Liver (tissue), 9 donors: ENCODE data around the gene RARS1. TPM values are rescaled to one million over a fixed set of nuclear protein-coding genes. Genes with fewer than 3 reads are reported as not detected.

Source experiments
- DNase-seq: peaks from one replicate; pipeline ENCODE4 v3.0.0-alpha.2; 2017; ENCODE audit warnings: low spot score
- H3K27ac ChIP-seq, 2 donors: one replicate each; pipeline ENCODE4 v1.7.0; 2013; ENCODE audit warnings: inconsistent platforms in 2 of 2, low read length in 2 of 2, control low read depth in 1 of 2, low read depth in 1 of 2, mild to moderate bottlenecking in 1 of 2
- H3K27me3 ChIP-seq, 4 donors: one replicate each; pipeline versions ENCODE4 v1.6.1 to v1.7.0; 2013; ENCODE audit warnings: low read length in 3 of 4, inconsistent platforms in 1 of 4, mild to moderate bottlenecking in 1 of 4, moderate library complexity in 1 of 4; ENCODE audit not compliant: control insufficient read depth in 4 of 4, insufficient read depth in 4 of 4
- H3K36me3 ChIP-seq, 4 donors: one replicate each; pipeline versions ENCODE4 v1.6.1 to v1.7.0; 2013; ENCODE audit warnings: low read length in 3 of 4, mild to moderate bottlenecking in 3 of 4, low read depth in 1 of 4, moderate library complexity in 1 of 4; ENCODE audit not compliant: control insufficient read depth in 4 of 4, insufficient read depth in 3 of 4
- H3K4me1 ChIP-seq, 4 donors: one replicate each; pipeline versions ENCODE4 v1.6.1 to v1.7.0; 2013; ENCODE audit warnings: low read length in 3 of 4, mild to moderate bottlenecking in 3 of 4, moderate library complexity in 1 of 4; ENCODE audit not compliant: control insufficient read depth in 4 of 4, insufficient read depth in 4 of 4
- H3K4me3 ChIP-seq, 3 donors: one replicate each; pipeline versions ENCODE4 v1.6.1 to v1.7.0; 2013; ENCODE audit warnings: low read length in 3 of 3, control low read depth in 1 of 3, low read depth in 1 of 3, mild to moderate bottlenecking in 1 of 3
- H3K9ac ChIP-seq, 2 donors: one replicate each; pipeline ENCODE4 v1.7.0; 2013; ENCODE audit warnings: low read length in 2 of 2, mild to moderate bottlenecking in 2 of 2, moderate library complexity in 2 of 2, control low read depth in 1 of 2, low read depth in 1 of 2
- H3K9me3 ChIP-seq, 4 donors: one replicate each; pipeline versions ENCODE4 v1.6.1 to v1.7.0; 2013; ENCODE audit warnings: low read length in 3 of 4; ENCODE audit not compliant: control insufficient read depth in 4 of 4
- ATF3 ChIP-seq: IDR thresholded peaks from 2 replicates; pipeline ENCODE4 v1.6.1; 2016; ENCODE audit warnings: antibody characterized with exemption
- CTCF ChIP-seq: fragments of 150-350 bp; IDR thresholded peaks from 2 replicates; pipeline ENCODE4 v1.5.1; 2017; ENCODE audit warnings: improper control_type of control experiment, low read depth, low read length; ENCODE audit not compliant: missing input control
- EGR1 ChIP-seq, 2 donors: IDR thresholded peaks; 2 replicates each; pipeline ENCODE4 v1.6.1; 2016 to 2018; ENCODE audit warnings: antibody characterized with exemption in 2 of 2, low read depth in 2 of 2
- FOXA2 ChIP-seq: IDR thresholded peaks from 2 replicates; pipeline ENCODE4 v1.6.1; 2016; ENCODE audit warnings: antibody characterized with exemption
- HNF4A ChIP-seq, 2 donors: conservative IDR thresholded peaks; 2 replicates each; pipeline ENCODE4 v1.6.1; 2016; ENCODE audit warnings: antibody characterized with exemption in 2 of 2, mild to moderate bottlenecking in 2 of 2
- HNF4G ChIP-seq: IDR thresholded peaks from 2 replicates; pipeline ENCODE4 v1.6.1; 2016; ENCODE audit warnings: antibody characterized with exemption
- JUND ChIP-seq, 2 donors: IDR thresholded peaks; 2 replicates each; pipeline ENCODE4 v1.6.1; 2016; ENCODE audit warnings: antibody characterized with exemption in 2 of 2
- NR2F2 ChIP-seq: IDR thresholded peaks from 2 replicates; pipeline ENCODE4 v1.6.1; 2016; ENCODE audit warnings: antibody characterized with exemption
- REST ChIP-seq: IDR thresholded peaks from 2 replicates; pipeline ENCODE4 v1.6.1; 2016; ENCODE audit warnings: antibody characterized with exemption, mild to moderate bottlenecking
- TAF1 ChIP-seq: conservative IDR thresholded peaks from 2 replicates; pipeline ENCODE4 v1.6.1; 2016; ENCODE audit warnings: antibody characterized with exemption, mild to moderate bottlenecking
- YY1 ChIP-seq: IDR thresholded peaks from 2 replicates; pipeline ENCODE4 v1.6.1; 2016; ENCODE audit warnings: antibody characterized with exemption, mild to moderate bottlenecking
- ZBTB33 ChIP-seq: IDR thresholded peaks from 2 replicates; pipeline ENCODE4 v1.6.1; 2016; ENCODE audit warnings: antibody characterized with exemption
- WGBS: extraction: QIAGEN DNeasy Blood & Tissue Kit; methylation state at CpG from one replicate; pipeline ENCODE4 v1.1.7; 2013; 5-methylcytosine and 5-hydroxymethylcytosine counted together
- polyA plus RNA-seq, 2 donors: library from polyadenylated mRNA; stranded (reverse) in 1 of 2; unstranded in 1 of 2; fragments of 200-250 nt in 1 of 2; fragments of >200 nt in 1 of 2; fragmentation: Nextera tagmentation in 1 of 2; extraction: Ambion mirVana in 1 of 2; gene quantifications; one replicate each; pipeline versions ENCODE4 v1.2.1 to v1.2.3, GENCODE V29; 2013 to 2015
- total RNA-seq, 2 donors: library from RNA; depleted of rRNA; stranded (reverse); fragments of >200 nt; gene quantifications; one replicate each; pipeline ENCODE4 v1.2.3, GENCODE V29; 2014
- donor health status: healthy.
- donor health status: healthy.
- donor health status: healthy.
- donor health status: healthy.
- donor health status: healthy.

Gene RARS1
- total and polyA plus RNA-seq, 4 donors, result 16.5 to 42.5 (median 30.1) TPM

- Histone ChIP-seq H3K9ac (no peak overlapping the region), H3K4me3 (no peak overlapping the region), H3K36me3 (peaks cover 0 to 28% (median 13%) of the 10 kb centered on the region in 4 donors), H3K27ac (no peak overlapping the region), H3K27me3 (no peaks in the 10 kb centered on the region), H3K4me1 (peaks cover 1 to 11% (median 5%) of the 10 kb centered on the region in 4 donors), H3K9me3 (no peaks in the 10 kb centered on the region)
- no peak for DNase-seq
- WGBS, result 35% methylated on average over 2 of the region's 2 CpGs
- TF ChIP-seq HNF4A (conservative IDR thresholded peaks at IDR 0.05) (peak; percentile 25 to 28), NR2F2 (no peak)
Measured at GRCh38 chr5:168562279-168562678, 76.0 kb downstream of the RARS1 start.

GRCh38 chr5:168563959-168564358, 77.7 kb downstream of the RARS1 start:
- H3K4me3 ChIP-seq, result no peak overlapping the region
- H3K9me3 ChIP-seq, result no peaks in the 10 kb centered on the region
- peaks cover 0 to 20% (median 10%) of the 10 kb centered on the region in 4 donors for H3K36me3 ChIP-seq
- TF ChIP-seq CTCF, result no peak
- no peak for TF ChIP-seq EGR1 (IDR thresholded peaks at IDR 0.05; ENCODE audit: low read depth in 2 of 2)
- no peak for TF ChIP-seq JUND (IDR thresholded peaks at IDR 0.05)
- TF ChIP-seq HNF4G, result no peak
- TF ChIP-seq ATF3, result no peak
- no peak for TF ChIP-seq FOXA2
- TF ChIP-seq YY1, result no peak
- TF ChIP-seq TAF1, result no peak
- TF ChIP-seq HNF4A (conservative IDR thresholded peaks at IDR 0.05), result no peak
- no peak for TF ChIP-seq ZBTB33
- WGBS, result 96% methylated on average over 1 of the region's 1 CpG
- H3K4me1 ChIP-seq, result peaks cover 1 to 14% (median 5%) of the 10 kb centered on the region in 4 donors
- H3K27ac ChIP-seq, result no peak overlapping the region
- no peak for DNase-seq
- H3K27me3 ChIP-seq, result no peaks in the 10 kb centered on the region
- no peak overlapping the region for H3K9ac ChIP-seq

- no peak overlapping the region for H3K27ac ChIP-seq
- no peak overlapping the region for H3K4me3 ChIP-seq
- H3K4me1 ChIP-seq, result peaks cover 0 to 11% (median 0%) of the 10 kb centered on the region in 4 donors
- 45% methylated on average over 6 of the region's 6 CpGs for WGBS
- H3K9ac ChIP-seq, result no peak overlapping the region
- H3K27me3 ChIP-seq, result no peaks in the 10 kb centered on the region
- TF ChIP-seq REST (no peak), HNF4A (conservative IDR thresholded peaks at IDR 0.05) (peak; percentile 29 to 40)
- DNase-seq, result no peak
- H3K36me3 ChIP-seq, result peaks cover 0 to 8% (median 7%) of the 10 kb centered on the region in 4 donors
- H3K9me3 ChIP-seq, result no peaks in the 10 kb centered on the region
Measured at GRCh38 chr5:168568738-168569137, 82.5 kb downstream of the RARS1 start.
